ENCODE data around the gene GTF3C2. TPM values are rescaled to one million over a fixed set of nuclear protein-coding genes. Genes with fewer than 3 reads are reported as not detected.

Gene GTF3C2
- total and polyA plus RNA-seq, 2 donors, result 31.1 to 39.9 TPM

GRCh38 chr2:27313882-27314645 is 42.5 kb downstream of the GTF3C2 start:
- Histone ChIP-seq H3K4me3 (ENCODE audit: low read length in 2 of 2) (no peak overlapping the region), H3K27me3 (ENCODE audit: control insufficient read depth in 2 of 2, insufficient read depth in 1 of 2, low read length in 1 of 2) (peaks cover 0 to 2% of the 10 kb centered on the region in 2 donors), H3K36me3 (ENCODE audit: control insufficient read depth in 2 of 2, insufficient read depth in 2 of 2, low read length in 1 of 2) (peaks cover 8 to 10% of the 10 kb centered on the region in 2 donors), H3K4me1 (ENCODE audit: control insufficient read depth in 2 of 2, insufficient read depth in 2 of 2, low read length in 2 of 2) (no peaks in the 10 kb centered on the region), H3K27ac (ENCODE audit: low read depth in 1 of 2, low read length in 1 of 2) (no peak overlapping the region), H3K9me3 (ENCODE audit: control insufficient read depth in 2 of 2, insufficient read depth in 1 of 2, low read length in 1 of 2) (no peaks in the 10 kb centered on the region)
- 92% methylated on average over 8 of the region's 8 CpGs for WGBS
- DNase-seq (ENCODE audit: low read depth in 6 of 9, low spot score in 9 of 9), result no peak

GRCh38 chr2:27312152-27312551 is 44.4 kb downstream of the GTF3C2 start:
- peaks cover 14 to 21% of the 10 kb centered on the region in 2 donors for H3K27me3 ChIP-seq (ENCODE audit: control insufficient read depth in 2 of 2, insufficient read depth in 1 of 2, low read length in 1 of 2)
- no peak overlapping the region for H3K4me3 ChIP-seq (ENCODE audit: low read length in 2 of 2)
- 98% methylated on average over 3 of the region's 3 CpGs for WGBS
- H3K9me3 ChIP-seq (ENCODE audit: control insufficient read depth in 2 of 2, insufficient read depth in 1 of 2, low read length in 1 of 2), result no peaks in the 10 kb centered on the region
- no peak overlapping the region for H3K27ac ChIP-seq (ENCODE audit: low read depth in 1 of 2, low read length in 1 of 2)
- no peak for DNase-seq (ENCODE audit: low read depth in 6 of 9, low spot score in 9 of 9)
- peaks cover 10 to 14% of the 10 kb centered on the region in 2 donors for H3K36me3 ChIP-seq (ENCODE audit: control insufficient read depth in 2 of 2, insufficient read depth in 2 of 2, low read length in 1 of 2)
- H3K4me1 ChIP-seq (ENCODE audit: control insufficient read depth in 2 of 2, insufficient read depth in 2 of 2, low read length in 2 of 2), result peaks cover 0 to 2% of the 10 kb centered on the region in 2 donors

- 97% methylated on average over 6 of the region's 6 CpGs for WGBS
- Histone ChIP-seq H3K27me3 (ENCODE audit: control insufficient read depth in 2 of 2, insufficient read depth in 1 of 2, low read length in 1 of 2) (peaks cover 37 to 46% of the 10 kb centered on the region in 2 donors), H3K9me3 (ENCODE audit: control insufficient read depth in 2 of 2, insufficient read depth in 1 of 2, low read length in 1 of 2) (peaks cover 0 to 6% of the 10 kb centered on the region in 2 donors), H3K4me1 (ENCODE audit: control insufficient read depth in 2 of 2, insufficient read depth in 2 of 2, low read length in 2 of 2) (peaks cover 4 to 7% of the 10 kb centered on the region in 2 donors), H3K36me3 (ENCODE audit: control insufficient read depth in 2 of 2, insufficient read depth in 2 of 2, low read length in 1 of 2) (peaks cover 5 to 9% of the 10 kb centered on the region in 2 donors), H3K4me3 (ENCODE audit: low read length in 2 of 2) (no peak overlapping the region), H3K27ac (ENCODE audit: low read depth in 1 of 2, low read length in 1 of 2) (no peak overlapping the region)
- DNase-seq (ENCODE audit: low read depth in 6 of 9, low spot score in 9 of 9), result no peak
Observed at GRCh38 chr2:27309651-27310050, 46.9 kb downstream of the GTF3C2 start.

- no peak for DNase-seq (ENCODE audit: low read depth in 6 of 9, low spot score in 9 of 9)
- 93% methylated on average over 25 of the region's 25 CpGs for WGBS
- Histone ChIP-seq H3K9me3 (ENCODE audit: control insufficient read depth in 2 of 2, insufficient read depth in 1 of 2, low read length in 1 of 2) (peaks cover 0 to 6% of the 10 kb centered on the region in 2 donors), H3K27me3 (ENCODE audit: control insufficient read depth in 2 of 2, insufficient read depth in 1 of 2, low read length in 1 of 2) (peaks cover 37 to 52% of the 10 kb centered on the region in 2 donors), H3K4me1 (ENCODE audit: control insufficient read depth in 2 of 2, insufficient read depth in 2 of 2, low read length in 2 of 2) (peaks cover 4 to 7% of the 10 kb centered on the region in 2 donors), H3K4me3 (ENCODE audit: low read length in 2 of 2) (no peak within 1 kb of the TSS), H3K36me3 (ENCODE audit: control insufficient read depth in 2 of 2, insufficient read depth in 2 of 2, low read length in 1 of 2) (peaks cover 5 to 9% of the 10 kb centered on the region in 2 donors), H3K27ac (ENCODE audit: low read depth in 1 of 2, low read length in 1 of 2) (no peak within 1 kb of the TSS)
Observed at GRCh38 chr2:27308359-27308881, 48.1 kb downstream of the GTF3C2 start, which contains the start of gene UCN. Gene UCN (minus strand): TSS chr2:27308445. CDS start chr2:27307895, 550 bp downstream.

DNA sequence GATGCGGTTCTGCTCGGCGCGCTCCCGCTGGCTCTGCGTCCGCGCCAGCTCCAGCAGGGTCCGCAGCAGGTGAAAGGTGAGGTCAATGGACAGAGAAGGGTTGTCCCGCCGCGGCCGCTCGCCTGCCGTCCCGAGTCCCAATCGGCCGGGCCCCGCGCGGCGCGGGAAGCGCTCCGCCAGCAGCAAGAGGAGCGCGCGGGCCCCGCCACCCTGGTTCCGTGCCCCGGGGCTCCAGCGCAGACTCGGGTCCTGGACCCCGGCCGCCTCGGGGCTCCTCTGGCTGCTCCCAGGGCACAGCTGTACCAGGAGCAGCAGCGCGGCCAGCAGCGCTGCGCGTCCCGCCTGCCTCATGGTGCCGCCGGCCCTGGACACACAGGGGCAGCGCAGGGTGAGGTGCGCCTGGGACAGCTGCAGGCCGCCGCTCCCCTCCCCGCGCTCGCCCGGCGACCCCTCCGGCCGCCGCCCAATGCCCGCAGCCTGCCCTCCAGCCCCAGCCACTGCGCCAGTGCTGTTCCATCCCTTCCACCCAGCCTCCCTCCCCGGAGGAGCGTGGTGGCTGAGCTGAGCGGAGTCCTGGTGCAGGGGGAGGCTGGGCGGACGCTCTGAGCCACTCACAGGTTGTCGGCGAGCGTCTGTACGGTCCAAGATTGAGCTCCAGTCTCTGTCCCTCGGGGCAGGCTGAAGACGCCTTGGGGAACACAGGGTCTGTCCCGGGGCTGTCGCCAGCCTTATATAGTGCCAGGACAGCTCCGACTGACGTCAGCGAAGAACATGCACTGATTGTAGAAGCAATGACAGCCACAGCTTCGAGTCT is 48.8 kb downstream of the GTF3C2 start:
- peaks cover 5 to 9% of the 10 kb centered on the region in 2 donors for H3K36me3 ChIP-seq (ENCODE audit: control insufficient read depth in 2 of 2, insufficient read depth in 2 of 2, low read length in 1 of 2)
- peaks cover 0 to 6% of the 10 kb centered on the region in 2 donors for H3K9me3 ChIP-seq (ENCODE audit: control insufficient read depth in 2 of 2, insufficient read depth in 1 of 2, low read length in 1 of 2)
- no peak overlapping the region for H3K27ac ChIP-seq (ENCODE audit: low read depth in 1 of 2, low read length in 1 of 2)
- H3K27me3 ChIP-seq (ENCODE audit: control insufficient read depth in 2 of 2, insufficient read depth in 1 of 2, low read length in 1 of 2), result peaks cover 37 to 52% of the 10 kb centered on the region in 2 donors
- no peak for DNase-seq (ENCODE audit: low read depth in 6 of 9, low spot score in 9 of 9)
- no peak overlapping the region for H3K4me3 ChIP-seq (ENCODE audit: low read length in 2 of 2)
- 39% methylated on average over 75 of the region's 75 CpGs for WGBS
- peaks cover 4 to 10% of the 10 kb centered on the region in 2 donors for H3K4me1 ChIP-seq (ENCODE audit: control insufficient read depth in 2 of 2, insufficient read depth in 2 of 2, low read length in 2 of 2)

DNA sequence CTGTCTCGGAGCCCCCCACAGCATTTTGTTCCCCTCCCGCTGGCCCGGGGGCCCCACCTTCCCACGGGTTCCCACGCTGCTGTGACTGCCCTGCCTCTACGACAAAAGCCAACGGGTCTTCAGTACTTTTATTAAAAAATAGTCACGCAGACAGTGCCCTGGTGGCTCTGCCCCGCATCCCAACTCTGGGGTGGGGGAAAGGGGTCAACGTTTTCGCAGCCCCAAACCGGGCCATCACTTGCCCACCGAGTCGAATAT is 49.3 kb downstream of the GTF3C2 start:
- Histone ChIP-seq H3K27me3 (ENCODE audit: control insufficient read depth in 2 of 2, insufficient read depth in 1 of 2, low read length in 1 of 2) (peaks cover 37 to 52% of the 10 kb centered on the region in 2 donors), H3K36me3 (ENCODE audit: control insufficient read depth in 2 of 2, insufficient read depth in 2 of 2, low read length in 1 of 2) (peaks cover 5 to 9% of the 10 kb centered on the region in 2 donors), H3K4me1 (ENCODE audit: control insufficient read depth in 2 of 2, insufficient read depth in 2 of 2, low read length in 2 of 2) (peaks cover 4 to 10% of the 10 kb centered on the region in 2 donors), H3K4me3 (ENCODE audit: low read length in 2 of 2) (no peak overlapping the region), H3K9me3 (ENCODE audit: control insufficient read depth in 2 of 2, insufficient read depth in 1 of 2, low read length in 1 of 2) (peaks cover 0 to 6% of the 10 kb centered on the region in 2 donors), H3K27ac (ENCODE audit: low read depth in 1 of 2, low read length in 1 of 2) (no peak overlapping the region)
- 14% methylated on average over 14 of the region's 14 CpGs for WGBS
- no peak for DNase-seq (ENCODE audit: low read depth in 6 of 9, low spot score in 9 of 9)

DNA sequence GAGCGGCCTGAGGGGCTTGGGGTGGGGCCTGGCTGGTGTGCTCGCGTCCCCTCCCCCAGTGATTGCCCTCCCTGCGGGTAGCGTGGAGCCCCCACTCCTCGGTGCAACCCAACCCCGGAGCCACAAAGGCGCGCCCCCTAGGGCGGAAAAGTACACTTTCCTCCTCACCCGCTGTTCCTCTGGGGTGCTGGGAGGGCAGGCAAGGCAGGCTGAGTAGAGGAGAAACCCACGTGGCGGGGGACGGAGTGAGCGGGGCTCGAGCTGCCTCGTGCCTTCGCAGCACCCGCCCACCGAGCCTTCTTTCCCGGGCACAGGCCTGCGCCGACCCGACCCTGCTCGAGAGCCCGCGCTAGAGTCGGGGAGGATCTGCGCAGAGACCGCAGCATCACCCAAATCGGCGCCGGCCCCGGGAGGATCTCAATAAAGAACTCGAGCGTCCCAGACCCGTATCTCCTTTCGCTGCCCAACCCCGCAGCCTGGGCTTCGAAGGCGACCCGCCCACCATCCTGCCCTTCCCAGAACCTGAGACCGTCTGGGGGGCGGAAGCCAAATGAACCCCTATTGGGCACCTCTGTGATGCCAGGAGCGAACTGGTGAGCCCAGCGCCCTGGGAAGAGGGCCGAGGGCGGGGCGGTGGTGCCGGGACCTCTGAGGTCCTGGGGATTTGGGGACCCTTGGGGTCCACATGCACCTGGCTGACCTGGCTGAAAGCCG is 49.8 kb downstream of the GTF3C2 start:
- peaks cover 4 to 9% of the 10 kb centered on the region in 2 donors for H3K36me3 ChIP-seq (ENCODE audit: control insufficient read depth in 2 of 2, insufficient read depth in 2 of 2, low read length in 1 of 2)
- 5% methylated on average over 51 of the region's 51 CpGs for WGBS
- H3K27ac ChIP-seq (ENCODE audit: low read depth in 1 of 2, low read length in 1 of 2), result no peak overlapping the region
- H3K4me3 ChIP-seq (ENCODE audit: low read length in 2 of 2), result no peak overlapping the region
- H3K27me3 ChIP-seq (ENCODE audit: control insufficient read depth in 2 of 2, insufficient read depth in 1 of 2, low read length in 1 of 2), result peaks cover 37 to 52% of the 10 kb centered on the region in 2 donors
- H3K9me3 ChIP-seq (ENCODE audit: control insufficient read depth in 2 of 2, insufficient read depth in 1 of 2, low read length in 1 of 2), result peaks cover 0 to 6% of the 10 kb centered on the region in 2 donors
- DNase-seq (ENCODE audit: low read depth in 6 of 9, low spot score in 9 of 9), result peak in 1 of 9 donors; percentile 21
- peaks cover 4 to 10% of the 10 kb centered on the region in 2 donors for H3K4me1 ChIP-seq (ENCODE audit: control insufficient read depth in 2 of 2, insufficient read depth in 2 of 2, low read length in 2 of 2)

GRCh38 chr2:27306136-27306535 is 50.4 kb downstream of the GTF3C2 start:
- no peak overlapping the region for H3K4me3 ChIP-seq (ENCODE audit: low read length in 2 of 2)
- peaks cover 0 to 9% of the 10 kb centered on the region in 2 donors for H3K36me3 ChIP-seq (ENCODE audit: control insufficient read depth in 2 of 2, insufficient read depth in 2 of 2, low read length in 1 of 2)
- 42% methylated on average over 26 of the region's 26 CpGs for WGBS
- H3K9me3 ChIP-seq (ENCODE audit: control insufficient read depth in 2 of 2, insufficient read depth in 1 of 2, low read length in 1 of 2), result peaks cover 0 to 6% of the 10 kb centered on the region in 2 donors
- DNase-seq (ENCODE audit: low read depth in 6 of 9, low spot score in 9 of 9), result no peak
- peaks cover 4 to 10% of the 10 kb centered on the region in 2 donors for H3K4me1 ChIP-seq (ENCODE audit: control insufficient read depth in 2 of 2, insufficient read depth in 2 of 2, low read length in 2 of 2)
- H3K27ac ChIP-seq (ENCODE audit: low read depth in 1 of 2, low read length in 1 of 2), result no peak overlapping the region
- peaks cover 37 to 52% of the 10 kb centered on the region in 2 donors for H3K27me3 ChIP-seq (ENCODE audit: control insufficient read depth in 2 of 2, insufficient read depth in 1 of 2, low read length in 1 of 2)

Data from thymus (tissue), 11 donors.